ENCODE results near the gene REG1B.
"Not testable (repeated sequence)": the region's sequence is repeated elsewhere in the genome, so short reads cannot be mapped to it uniquely, and the experiment has no call there.

Gene REG1B

DNA sequence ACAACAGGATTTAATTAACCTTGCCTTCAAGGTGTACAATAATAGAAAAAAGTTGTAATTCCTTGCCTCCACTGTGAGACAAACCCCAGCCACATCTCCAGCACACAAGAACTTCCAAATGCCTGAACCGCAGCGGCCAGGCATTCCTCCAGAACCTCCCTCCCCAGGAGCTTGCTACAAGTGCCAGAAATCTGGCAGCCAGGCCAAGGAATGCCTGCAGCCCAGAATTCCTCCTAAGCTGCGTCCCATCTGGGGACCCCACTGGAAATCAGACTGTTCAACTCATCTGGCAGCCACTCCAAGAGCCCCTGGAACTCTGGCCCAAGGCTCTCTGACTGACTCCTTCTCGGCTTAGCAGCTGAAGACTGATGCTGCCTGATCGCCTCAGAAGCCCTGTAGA, 34.3 kb downstream of the REG1B start:
- H3K4me1 Mint-ChIP-seq (ENCODE audit: low read depth); H3K4me3 Mint-ChIP-seq: not testable (repeated sequence)

DNA sequence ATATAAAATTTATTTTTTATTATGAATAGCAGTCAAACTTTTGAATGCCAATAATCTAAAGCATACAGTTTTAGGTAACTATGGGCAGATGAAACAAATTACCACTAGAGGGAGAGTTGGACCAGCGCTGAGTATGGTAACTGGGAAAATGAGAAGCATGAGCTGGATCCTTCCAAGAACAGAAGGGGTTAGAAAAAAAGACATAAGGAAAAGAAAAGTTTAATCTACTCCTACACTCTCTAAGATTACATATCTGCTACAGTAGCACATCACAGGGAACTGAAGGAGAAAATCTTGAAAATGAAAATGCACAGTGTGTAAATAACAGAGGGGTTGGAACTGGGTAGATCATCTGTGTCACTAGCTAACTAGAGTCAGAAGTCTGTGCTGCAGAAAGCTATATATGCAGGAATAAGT, 46.8 kb downstream of the REG1B start:
- H3K4me3 Mint-ChIP-seq = no peak overlapping the region
- no peaks in the 10 kb centered on the region for H3K27me3 Mint-ChIP-seq (ENCODE audit: low read depth)
- H3K9me3 Mint-ChIP-seq = peaks cover 6% of the 10 kb centered on the region
- no peak overlapping the region for H3K27ac Mint-ChIP-seq
- no peak for DNase-seq (ENCODE audit: low spot score)
- no peaks in the 10 kb centered on the region for H3K4me1 Mint-ChIP-seq (ENCODE audit: low read depth)
- no peaks in the 10 kb centered on the region for H3K36me3 Mint-ChIP-seq (ENCODE audit: low read depth)

More for the DNA sequence above, 34.3 kb downstream of the REG1B start:
- not testable (repeated sequence) for H3K36me3 Mint-ChIP-seq (ENCODE audit: low read depth); DNase-seq (ENCODE audit: low spot score); H3K27me3 Mint-ChIP-seq (ENCODE audit: low read depth); H3K27ac Mint-ChIP-seq
- peaks cover 18% of the 10 kb centered on the region for H3K9me3 Mint-ChIP-seq

DNA sequence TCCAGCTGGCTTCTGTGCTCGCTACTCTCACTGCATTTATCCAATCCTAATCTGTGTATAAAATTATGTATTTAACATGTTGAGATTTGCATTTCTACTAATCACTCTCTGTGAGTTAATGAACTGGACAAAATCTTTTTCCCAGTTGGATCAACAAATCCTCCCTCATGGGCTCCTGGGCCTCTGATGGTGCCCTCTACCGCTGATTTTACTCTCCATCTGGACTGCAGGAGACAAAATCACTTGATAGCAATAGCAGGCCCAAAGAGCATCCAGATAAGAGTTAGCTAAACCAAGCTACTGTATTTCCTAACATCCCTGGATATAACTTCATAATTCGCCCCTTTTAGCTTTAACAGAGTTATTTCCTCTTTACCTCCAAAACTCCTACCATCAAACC, 47.8 kb downstream of the REG1B start:
- Mint-ChIP-seq H3K9me3 (no peaks in the 10 kb centered on the region), H3K27ac (no peak overlapping the region), H3K4me1 (ENCODE audit: low read depth) (no peaks in the 10 kb centered on the region), H3K4me3 (no peak overlapping the region), H3K36me3 (ENCODE audit: low read depth) (no peaks in the 10 kb centered on the region), H3K27me3 (ENCODE audit: low read depth) (no peaks in the 10 kb centered on the region)
- DNase-seq (ENCODE audit: low spot score) = no peak
